HG03175 (cell line): ENCODE data around the gene FAM83E.

Experiments
- ATAC-seq: cut with Tn5 transposase; IDR thresholded peaks from one replicate; pipeline ENCODE4 v1.9.1; 2021; ENCODE audit warnings: mild to moderate bottlenecking, moderate library complexity; ENCODE audit not compliant: unreplicated experiment

Gene FAM83E

DNA sequence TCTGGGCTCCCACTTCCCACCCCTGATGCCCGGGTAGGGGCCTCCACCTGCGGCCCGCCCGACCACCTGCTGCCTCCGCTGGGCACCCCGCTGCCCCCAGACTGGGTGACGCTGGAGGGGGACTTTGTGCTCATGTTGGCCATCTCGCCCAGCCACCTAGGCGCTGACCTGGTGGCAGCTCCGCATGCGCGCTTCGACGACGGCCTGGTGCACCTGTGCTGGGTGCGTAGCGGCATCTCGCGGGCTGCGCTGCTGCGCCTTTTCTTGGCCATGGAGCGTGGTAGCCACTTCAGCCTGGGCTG, 14.4 kb upstream of the FAM83E start:
- no peak for ATAC-seq

DNA sequence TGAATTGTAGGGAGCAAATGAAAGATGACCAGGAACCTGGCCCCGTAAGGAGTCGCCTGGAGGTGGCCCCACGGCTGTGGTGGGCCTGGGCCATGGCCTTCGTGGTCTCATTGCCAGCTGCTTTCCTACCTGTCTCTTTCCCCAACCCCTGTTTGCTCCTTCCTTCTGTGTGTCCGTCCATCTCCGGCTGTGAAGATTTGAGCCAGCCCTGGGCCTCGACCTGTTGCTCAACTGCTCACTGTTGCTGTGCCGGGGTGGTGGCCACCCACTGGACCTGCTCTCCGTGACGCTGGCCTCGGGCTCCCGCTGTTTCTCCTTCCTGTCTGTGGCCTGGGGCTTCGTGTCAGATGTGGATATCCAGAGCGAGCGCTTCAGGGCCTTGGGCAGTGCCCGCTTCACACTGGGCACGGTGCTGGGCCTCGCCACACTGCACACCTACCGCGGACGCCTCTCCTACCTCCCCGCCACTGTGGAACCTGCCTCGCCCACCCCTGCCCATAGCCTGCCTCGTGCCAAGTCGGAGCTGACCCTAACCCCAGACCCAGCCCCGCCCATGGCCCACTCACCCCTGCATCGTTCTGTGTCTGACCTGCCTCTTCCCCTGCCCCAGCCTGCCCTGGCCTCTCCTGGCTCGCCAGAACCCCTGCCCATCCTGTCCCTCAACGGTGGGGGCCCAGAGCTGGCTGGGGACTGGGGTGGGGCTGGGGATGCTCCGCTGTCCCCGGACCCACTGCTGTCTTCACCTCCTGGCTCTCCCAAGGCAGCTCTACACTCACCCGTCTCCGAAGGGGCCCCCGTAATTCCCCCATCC, 13.8 kb upstream of the FAM83E start:
- ATAC-seq, result no peak

DNA sequence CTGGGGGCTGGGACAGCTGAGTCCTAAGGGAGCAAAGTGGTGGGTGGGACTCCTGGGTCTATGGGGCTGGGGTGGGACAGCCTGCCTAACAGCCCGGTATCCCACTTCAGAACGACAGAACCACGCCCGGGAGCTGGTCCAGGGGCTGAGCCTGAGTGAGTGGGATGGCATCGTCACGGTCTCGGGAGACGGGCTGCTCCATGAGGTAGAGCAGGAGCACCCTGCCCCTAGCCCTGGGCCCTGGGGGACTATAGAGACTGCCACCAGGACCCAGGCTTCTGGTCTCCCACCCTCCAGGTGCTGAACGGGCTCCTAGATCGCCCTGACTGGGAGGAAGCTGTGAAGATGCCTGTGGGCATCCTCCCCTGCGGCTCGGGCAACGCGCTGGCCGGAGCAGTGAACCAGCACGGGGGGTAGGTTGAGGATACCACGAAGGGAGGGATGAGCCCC, 13.0 kb upstream of the FAM83E start:
- no peak for ATAC-seq

DNA sequence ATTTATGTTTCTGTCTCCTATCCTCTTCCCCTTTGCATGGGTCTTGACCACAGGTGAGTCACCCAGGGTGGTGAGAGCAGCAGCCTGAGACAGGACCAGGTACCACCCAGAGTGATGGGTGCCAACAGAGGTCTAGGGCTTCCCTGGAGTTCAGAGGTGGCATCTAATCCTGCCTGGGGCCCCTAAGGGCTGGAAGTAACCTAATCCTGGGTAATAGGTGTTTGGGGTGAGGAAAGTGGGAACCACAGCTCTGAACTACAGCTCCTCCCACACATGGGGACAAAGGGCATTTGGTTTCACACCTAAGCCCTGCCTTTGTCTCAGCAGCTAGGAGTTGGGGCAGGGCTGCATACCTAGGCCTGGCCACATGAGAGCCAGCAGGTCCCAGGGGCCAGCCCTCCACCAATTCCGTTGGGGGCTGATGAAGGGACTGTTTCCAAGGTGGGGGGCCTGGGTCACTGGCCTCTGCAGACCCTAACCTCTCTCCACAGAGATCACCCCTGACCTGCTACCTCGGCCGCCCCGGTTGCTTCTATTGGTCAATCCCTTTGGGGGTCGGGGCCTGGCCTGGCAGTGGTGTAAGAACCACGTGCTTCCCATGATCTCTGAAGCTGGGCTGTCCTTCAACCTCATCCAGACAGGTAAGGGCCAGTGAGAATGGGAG, 12.5 kb upstream of the FAM83E start:
- ATAC-seq, result no peak

DNA sequence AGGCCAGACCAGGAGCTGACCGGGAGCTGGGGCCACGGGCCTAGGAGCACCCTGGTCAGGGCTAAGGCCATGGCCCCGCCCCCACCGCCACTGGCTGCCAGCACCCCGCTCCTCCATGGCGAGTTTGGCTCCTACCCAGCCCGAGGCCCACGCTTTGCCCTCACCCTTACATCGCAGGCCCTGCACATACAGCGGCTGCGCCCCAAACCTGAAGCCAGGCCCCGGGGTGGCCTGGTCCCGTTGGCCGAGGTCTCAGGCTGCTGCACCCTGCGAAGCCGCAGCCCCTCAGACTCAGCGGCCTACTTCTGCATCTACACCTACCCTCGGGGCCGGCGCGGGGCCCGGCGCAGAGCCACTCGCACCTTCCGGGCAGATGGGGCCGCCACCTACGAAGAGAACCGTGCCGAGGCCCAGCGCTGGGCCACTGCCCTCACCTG, 11.0 kb upstream of the FAM83E start:
- no peak for ATAC-seq

GRCh38 chr19:48624791-48625723, 10.2 kb upstream of the FAM83E start:
- ATAC-seq, result no peak

GRCh38 chr19:48624067-48624594, 9.3 kb upstream of the FAM83E start:
- ATAC-seq, result peak; percentile 64

GRCh38 chr19:48623556-48624066, 8.7 kb upstream of the FAM83E start:
- no peak for ATAC-seq

DNA sequence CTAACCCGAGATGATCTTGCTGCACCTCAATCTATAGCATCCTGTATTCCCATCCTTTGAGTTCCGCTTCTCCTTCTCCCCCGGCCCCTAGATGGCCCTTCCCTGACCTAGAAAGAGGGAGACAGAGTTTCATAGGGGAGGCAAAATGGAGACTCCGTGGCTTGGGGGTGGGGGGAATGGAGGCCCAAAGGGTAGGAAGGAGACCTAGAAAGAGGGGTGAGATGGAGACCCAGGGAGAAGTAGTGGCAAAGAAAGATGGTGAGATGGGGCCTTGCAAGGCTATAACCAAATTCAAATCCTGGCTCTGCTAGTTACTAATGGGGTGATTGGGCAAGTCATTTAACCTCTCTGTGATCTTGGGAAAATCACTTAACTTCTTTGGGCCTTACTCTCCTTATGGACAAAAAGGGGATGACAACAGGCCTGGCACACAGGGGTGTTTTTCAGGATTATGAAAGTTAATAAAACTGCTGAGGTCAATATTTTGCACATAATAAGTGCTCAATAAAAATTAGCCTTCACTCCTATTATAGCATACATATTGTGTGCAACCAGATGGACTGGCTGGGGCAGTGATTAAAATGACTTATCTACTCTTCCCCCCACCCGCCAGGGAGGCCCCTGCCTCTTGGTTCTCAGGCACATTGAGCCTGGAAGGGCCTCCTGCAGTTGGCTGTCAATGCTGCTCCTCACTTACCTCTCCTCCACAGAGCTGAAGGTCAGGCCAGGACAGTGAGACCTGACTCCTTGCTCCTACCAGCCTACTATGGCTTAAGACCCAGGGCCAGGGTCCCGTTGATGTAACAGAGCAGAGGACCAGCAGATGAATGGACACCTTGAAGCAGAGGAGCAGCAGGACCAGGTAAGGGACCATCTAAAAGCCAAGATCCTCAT, 5.1 kb upstream of the FAM83E start:
- no peak for ATAC-seq

DNA sequence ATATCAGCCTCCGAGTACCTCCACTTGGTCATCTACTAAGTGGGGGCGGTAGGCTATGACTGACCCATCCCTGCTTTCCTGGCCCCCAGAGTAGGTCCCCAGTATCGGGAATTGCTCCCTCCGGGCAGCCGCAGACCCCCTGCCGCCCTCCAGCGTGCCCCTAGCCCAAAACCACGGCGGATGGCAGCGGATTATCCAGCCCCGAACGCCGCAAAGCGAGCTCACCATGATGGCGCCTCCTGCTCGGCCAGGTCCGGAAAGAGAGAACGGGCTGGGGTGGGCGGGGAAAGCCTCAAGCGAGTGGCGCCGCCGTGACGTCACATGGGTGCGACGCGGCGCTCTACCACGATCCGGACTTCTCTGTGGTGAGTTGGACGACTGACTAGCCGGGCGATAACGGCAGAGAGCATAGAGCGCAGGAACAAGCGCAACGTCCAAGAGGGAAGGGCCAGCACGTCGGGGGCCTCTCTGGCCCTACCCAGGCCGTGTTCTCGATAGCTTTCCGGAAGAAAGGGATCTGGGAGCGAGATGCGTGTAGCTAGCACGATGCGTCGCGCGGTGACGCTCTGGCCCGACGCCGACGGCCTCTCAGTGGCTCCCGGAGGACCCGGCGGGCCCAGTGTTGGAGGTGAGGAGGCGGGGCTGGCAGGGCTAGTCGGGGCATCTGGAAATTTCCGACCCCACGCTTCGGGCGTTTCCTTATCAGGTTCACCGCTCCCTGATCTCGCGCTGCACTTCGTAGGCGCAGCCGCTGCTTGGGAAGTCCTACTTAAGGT, 4.2 kb upstream of the FAM83E start, which contains the start of the genes RPL18 and SPHK2:
Gene RPL18 (minus strand): TSS at position 263 of the 776 bp plus-strand sequence. CDS start 35 bp downstream, at position 228.
Gene SPHK2 (plus strand): TSS at position 591 of the 776 bp plus-strand sequence. CDS start 1,009 bp downstream, outside the sequence.
- ATAC-seq, result peak; percentile 88

DNA sequence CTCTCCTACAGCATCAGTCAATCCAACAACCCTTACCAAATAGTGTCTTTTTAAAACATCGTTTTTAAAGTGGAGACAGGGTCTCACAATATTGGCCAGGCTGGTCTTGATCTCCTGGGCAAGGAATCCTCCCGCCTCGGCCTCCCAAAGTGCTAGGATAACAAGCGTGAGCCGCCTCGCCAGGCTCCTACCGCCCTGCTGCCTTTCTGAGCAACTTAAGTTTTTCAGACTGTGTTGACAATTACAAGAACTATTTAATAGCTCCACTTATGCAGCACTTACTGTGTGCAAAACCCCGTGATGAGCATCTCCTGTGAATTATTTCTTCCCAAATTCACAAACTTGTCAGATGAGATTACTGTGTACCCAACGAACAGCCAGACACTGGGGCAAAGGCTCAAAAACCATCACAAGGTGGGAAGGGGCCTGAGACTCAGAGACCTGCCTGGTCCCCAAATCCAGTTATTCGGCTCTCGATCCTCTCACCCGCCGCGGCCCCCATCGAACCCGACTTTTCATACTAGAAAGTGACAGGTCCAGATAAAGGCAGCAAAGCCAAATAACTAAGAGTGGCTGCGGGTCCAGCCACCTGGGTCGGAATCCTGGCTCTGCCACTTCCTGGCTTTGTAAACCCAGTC, 3.5 kb upstream of the FAM83E start:
- no peak for ATAC-seq

DNA sequence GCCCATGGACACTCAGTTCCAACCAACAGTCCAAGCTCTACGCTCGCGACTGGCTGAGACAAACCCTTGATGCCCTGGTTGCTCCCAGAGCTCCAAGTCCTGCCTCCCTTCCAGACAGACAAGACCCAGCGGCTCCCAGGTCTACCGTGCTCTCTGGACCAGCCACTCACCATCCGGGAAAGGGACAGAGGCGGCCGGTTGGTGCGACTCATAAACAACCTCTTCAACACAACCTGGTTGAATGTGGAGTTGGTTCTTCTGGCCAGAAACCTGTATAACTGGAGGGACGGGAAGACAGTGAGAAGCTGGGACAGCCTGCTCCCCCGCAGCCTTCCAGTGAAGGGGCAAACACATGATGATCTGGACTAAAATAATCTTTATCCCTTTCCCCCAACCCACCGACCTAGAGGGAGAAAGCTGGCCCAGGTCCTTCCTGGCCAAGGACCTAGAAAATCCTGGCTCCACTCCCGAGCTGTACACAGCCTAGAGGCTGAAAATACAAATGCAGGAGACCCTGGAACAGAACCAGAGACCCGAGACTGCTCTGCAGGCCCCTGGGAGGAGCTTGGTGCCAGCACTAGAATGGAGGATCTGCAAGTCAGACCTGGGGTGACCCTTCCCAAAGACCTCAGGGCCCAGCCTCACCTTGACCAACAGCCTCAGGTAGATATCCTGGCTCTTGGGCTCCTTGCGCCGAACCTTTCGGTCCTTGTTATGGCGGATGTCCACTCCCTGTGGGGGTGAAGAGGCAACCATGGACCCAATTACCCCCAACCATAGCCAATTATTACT, 2.5 kb upstream of the FAM83E start:
- ATAC-seq, result no peak

- ATAC-seq, result no peak
Observed at GRCh38 chr19:48616491-48617056, 1.7 kb upstream of the FAM83E start.

DNA sequence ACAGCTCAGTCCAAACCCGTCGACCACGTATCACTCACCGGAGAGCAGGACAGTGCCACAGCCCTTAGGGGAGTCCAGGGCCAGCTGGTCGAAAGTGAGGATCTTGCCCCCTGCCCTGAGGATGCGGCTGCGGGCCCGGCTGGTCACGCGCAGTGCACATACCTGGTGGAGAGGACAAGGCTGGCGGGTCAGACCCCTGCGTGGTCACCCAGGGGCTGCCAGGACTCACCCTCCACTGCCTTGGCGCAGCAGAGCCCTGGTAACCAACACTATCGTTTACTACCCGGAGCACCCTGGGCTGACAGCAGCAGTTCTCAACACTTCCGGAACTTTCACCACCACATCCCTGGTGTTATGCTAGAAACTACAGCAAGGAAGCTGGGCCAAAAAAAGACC, 1.2 kb upstream of the FAM83E start:
- no peak for ATAC-seq

GRCh38 chr19:48615231-48616040, 560 bp upstream of the FAM83E start:
- ATAC-seq, result no peak

GRCh38 chr19:48613852-48614435, 932 bp downstream of the FAM83E start:
- no peak for ATAC-seq
